DMS114 treated with DMSO at 0.1 percent for 48 hours (cell line): ENCODE measurements around the gene SMPD4.
A peak's percentile ranks its signal among the peaks of the same experiment; 100 is the strongest.
"Not testable (repeated sequence)": the region's sequence is repeated elsewhere in the genome, so short reads cannot be mapped to it uniquely, and the experiment has no call there.

ENCODE experiments used
- DNase-seq: peaks from one replicate; lab custom pipeline; 2025; ENCODE audit not compliant: unreplicated experiment; lab: John Stamatoyannopoulos, UW

SMPD4 gene

GRCh38 chr2:130187268-130187667 is 5.9 kb upstream of the SMPD4 start:
- DNase-seq: no peak

GRCh38 chr2:130186391-130186790 is 5.0 kb upstream of the SMPD4 start:
- no peak for DNase-seq

GRCh38 chr2:130185896-130186295 is 4.5 kb upstream of the SMPD4 start:
- DNase-seq: no peak

GRCh38 chr2:130185436-130185835 is 4.0 kb upstream of the SMPD4 start:
- DNase-seq: no peak

GRCh38 chr2:130183512-130184373 is 2.3 kb upstream of the SMPD4 start:
- no peak for DNase-seq

- DNase-seq: not testable (repeated sequence)
Measured at GRCh38 chr2:130182826-130183511, 1.6 kb upstream of the SMPD4 start.

GRCh38 chr2:130181880-130182682 is 679 bp upstream of the SMPD4 start, which contains the start of gene MZT2B:
Gene MZT2B (plus strand): TSS chr2:130182262. CDS start chr2:130182283, 21 bp downstream.
- peak; percentile 62 for DNase-seq

- DNase-seq: not testable (repeated sequence)
Measured at GRCh38 chr2:130180404-130181324, 738 bp downstream of the SMPD4 start.

GRCh38 chr2:130174866-130175265 is 6.5 kb downstream of the SMPD4 start:
- not testable (repeated sequence) for DNase-seq

- no peak for DNase-seq
Measured at GRCh38 chr2:130169896-130170295, 11.5 kb downstream of the SMPD4 start.

GRCh38 chr2:130169163-130169562 is 12.2 kb downstream of the SMPD4 start:
- DNase-seq: not testable (repeated sequence)

- not testable (repeated sequence) for DNase-seq
Measured at GRCh38 chr2:130166611-130167010, 14.8 kb downstream of the SMPD4 start.

- no peak for DNase-seq
Measured at GRCh38 chr2:130165293-130166016, 15.9 kb downstream of the SMPD4 start.

- no peak for DNase-seq
Measured at GRCh38 chr2:130162968-130163367, 18.4 kb downstream of the SMPD4 start.

- DNase-seq: not testable (repeated sequence)
Measured at GRCh38 chr2:130162486-130162885, 18.9 kb downstream of the SMPD4 start.

- DNase-seq: not testable (repeated sequence)
Measured at GRCh38 chr2:130160838-130161705, 20.3 kb downstream of the SMPD4 start.

- no peak for DNase-seq
Measured at GRCh38 chr2:130160131-130160530, 21.3 kb downstream of the SMPD4 start.

- not testable (repeated sequence) for DNase-seq
Measured at GRCh38 chr2:130159376-130159775, 22.0 kb downstream of the SMPD4 start.

- no peak for DNase-seq
Measured at GRCh38 chr2:130158631-130159030, 22.8 kb downstream of the SMPD4 start.
